GM12878 (cell line): ENCODE results near the gene TMEM131L. TPM values are rescaled to one million over a fixed set of nuclear protein-coding genes. Genes with fewer than 3 reads are reported as not detected.

Source experiments
- ATAC-seq: fragments of 200-7000 bp; cut with Tn5 transposase; 3 replicates; pipeline ENCODE4 v1.9.1; 2020; ENCODE audit warnings: mild to moderate bottlenecking, moderate library complexity
- BruUV-seq: library from RNA; stranded (reverse); fragments of 400-500 nt; replicated peaks from 2 replicates; lab custom pipeline; 2021; lab: Mats Ljungman, UMichigan
- CTCF ChIA-PET: fragments of 300-600 bp; sonication (Branson Sonifier 250); formaldehyde crosslinking; extraction: SDS; loops from one replicate; lab custom pipeline; 2021; ENCODE audit warnings: inconsistent platforms; lab: Yijun Ruan, JAX
- POLR2A ChIA-PET: fragments of 350-600 bp; formaldehyde crosslinking; extraction: SDS; loops from one replicate; lab custom pipeline; 2021; ENCODE audit warnings: inconsistent platforms; lab: Charles Lee
- RAD21 ChIA-PET: fragments of 300-600 bp; sonication (Branson Sonifier 250); formaldehyde crosslinking; loops from one replicate; lab custom pipeline; 2023; ENCODE audit warnings: antibody characterized with exemption; ENCODE audit not compliant: unreplicated experiment; lab: Charles Lee
- SMC1A ChIA-PET: fragments of 300-600 bp; sonication (Branson Sonifier 250); formaldehyde crosslinking; loops from one replicate; lab custom pipeline; 2023; ENCODE audit not compliant: unreplicated experiment, uncharacterized antibody; lab: Charles Lee
- DNase-seq: peaks from one replicate; pipeline ENCODE4 v3.0.0-alpha.2; 2011; ENCODE audit warnings: low read depth, low spot score
- FAIRE-seq: peaks from 3 replicates; lab custom pipeline; 2011; peaks lifted over from hg19 to GRCh38; lab: Jason Lieb, UNC
- H2AFZ ChIP-seq: 2 replicates; pipeline ENCODE4 v1.6.0; 2011; ENCODE audit warnings: low read depth, low read length, control low read depth; ENCODE audit not compliant: control insufficient read depth
- H3K27ac ChIP-seq: 2 replicates; pipeline ENCODE4 v1.5.1; 2011; ENCODE audit warnings: control low read depth; ENCODE audit not compliant: control insufficient read depth, insufficient read depth
- H3K27me3 ChIP-seq, 2 experiments: replicated peaks in 1 of 2; 2 replicates each; pipeline versions ENCODE4 v1.6.0 to v1.6.1; 2011; ENCODE audit warnings: low read length in 1 of 2; ENCODE audit not compliant: control insufficient read depth in 2 of 2, insufficient read depth in 2 of 2
- H3K36me3 ChIP-seq, 2 experiments: 2 replicates each; pipeline ENCODE4 v1.5.1; 2011; ENCODE audit warnings: low read length in 1 of 2; ENCODE audit not compliant: control insufficient read depth in 2 of 2, insufficient read depth in 2 of 2
- H3K4me1 ChIP-seq: 2 replicates; pipeline ENCODE4 v1.6.1; 2011; ENCODE audit warnings: mild to moderate bottlenecking, low read length, moderate library complexity, mixed read lengths; ENCODE audit not compliant: control insufficient read depth, insufficient read depth
- H3K4me2 ChIP-seq: 2 replicates; pipeline ENCODE4 v1.6.0; 2011; ENCODE audit warnings: control low read depth; ENCODE audit not compliant: control insufficient read depth, insufficient read depth
- H3K4me3 ChIP-seq: fragments of 200-600 bp; sonication (generic); 2 replicates; pipeline ENCODE4 v1.5.1; 2016
- H3K79me2 ChIP-seq: 2 replicates; pipeline ENCODE4 v1.6.0; 2011; ENCODE audit warnings: low read length; ENCODE audit not compliant: control insufficient read depth, insufficient read depth
- H3K9ac ChIP-seq: 2 replicates; pipeline ENCODE4 v1.8.0; 2011; ENCODE audit warnings: low read length, control low read depth, mixed read lengths; ENCODE audit not compliant: control insufficient read depth, insufficient read depth
- H3K9me3 ChIP-seq: replicated peaks from 3 replicates; pipeline ENCODE4 v1.5.1; 2011; ENCODE audit warnings: mild to moderate bottlenecking, low read length; ENCODE audit not compliant: control insufficient read depth, insufficient read depth
- H4K20me1 ChIP-seq: 2 replicates; pipeline ENCODE4 v1.6.0; 2011; ENCODE audit not compliant: control insufficient read depth, insufficient read depth
- BCL3 ChIP-seq: IDR thresholded peaks from 2 replicates; pipeline ENCODE4 v1.6.1; 2011; ENCODE audit warnings: borderline replicate concordance, low read depth, mild to moderate bottlenecking, moderate library complexity, low read length; ENCODE audit not compliant: insufficient read depth, poor library complexity, severe bottlenecking
- CBFB ChIP-seq: IDR thresholded peaks from 2 replicates; pipeline ENCODE4 v1.6.1; 2016; ENCODE audit warnings: antibody characterized with exemption, low read depth
- CEBPB ChIP-seq, 2 experiments: fragments of 150-350 bp in 1 of 2; IDR thresholded peaks; 2 replicates each; pipeline ENCODE4 v1.6.1; 2012 to 2014; ENCODE audit warnings: low read depth in 2 of 2, low read length in 2 of 2, borderline replicate concordance in 1 of 2, inconsistent platforms in 1 of 2
- EP300 ChIP-seq, 2 experiments: fragments of 150-350 bp in 1 of 2; IDR thresholded peaks; 2 replicates each; pipeline ENCODE4 v1.6.1; 2011 to 2012; ENCODE audit warnings: low read depth in 2 of 2, low read length in 2 of 2, borderline replicate concordance in 1 of 2, improper control_type of control experiment in 1 of 2, inconsistent platforms in 1 of 2; ENCODE audit not compliant: control insufficient read depth in 1 of 2
- HDGF ChIP-seq: fragments of 450-650 bp; IDR thresholded peaks from 2 replicates; pipeline ENCODE4 v1.6.1; 2016; ENCODE audit warnings: antibody characterized with exemption
- KDM1A ChIP-seq: fragments of 200-600 bp; sonication (generic); IDR thresholded peaks from 2 replicates; pipeline ENCODE4 v1.6.1; 2016; ENCODE audit warnings: borderline replicate concordance
- PRDM15 ChIP-seq: fragments of 450-650 bp; formaldehyde crosslinking; IDR thresholded peaks from 2 replicates; pipeline ENCODE4 v1.4.0; 2020; ENCODE audit warnings: mild to moderate bottlenecking, moderate library complexity
- SMARCA5 ChIP-seq: fragments of 450-650 bp; IDR thresholded peaks from 2 replicates; pipeline ENCODE4 v1.6.1; 2017; ENCODE audit warnings: mild to moderate bottlenecking
- ZBTB11 ChIP-seq: fragments of 450-650 bp; formaldehyde crosslinking; IDR thresholded peaks from 2 replicates; pipeline ENCODE4 v1.5.0; 2022; ENCODE audit warnings: mild to moderate bottlenecking, missing genetic modification characterization
- ZBTB4 ChIP-seq: fragments of 450-650 bp; formaldehyde crosslinking; IDR thresholded peaks from 2 replicates; pipeline ENCODE4 v1.4.0; 2022; ENCODE audit warnings: mild to moderate bottlenecking, moderate library complexity
- ZNF207 ChIP-seq: fragments of 450-650 bp; IDR thresholded peaks from 2 replicates; pipeline ENCODE4 v1.6.1; 2014; ENCODE audit warnings: antibody characterized with exemption, mild to moderate bottlenecking, borderline replicate concordance
- WGBS: methylation state at CpG from one replicate; pipeline ENCODE4 v1.1.6; 2016; ENCODE audit warnings: low lambda C conversion rate; ENCODE audit not compliant: insufficient replicate concordance, insufficient coverage; ENCODE audit errors: missing lambda C conversion rate; 5-methylcytosine and 5-hydroxymethylcytosine counted together
- in situ Hi-C: fragments of 300-500 bp; cut with MboI; formaldehyde crosslinking; loops from 9 replicates; pipeline ENCODE4 v1.14.3; 2018; ENCODE audit warnings: mixed read lengths
- intact Hi-C: fragments of 100-400 bp; cut with micrococcal nuclease; formaldehyde crosslinking; loops from one replicate; pipeline ENCODE4 v1.14.2; 2022; ENCODE audit not compliant: unreplicated experiment
- polyA plus RNA-seq, 11 experiments: library from polyadenylated mRNA; depleted of rRNA in 4 of 11; unstranded in 6 of 11; stranded (reverse) in 5 of 11; fragments of >200 nt; fragmentation: Nextera tagmentation in 4 of 11; fragmentation: Illumina TruSeq in 1 of 11; extraction: Ambion mirVana in 4 of 11; extraction: Trizol in 1 of 11; gene quantifications; 1 replicate in 1 of 11; 2 replicates in 10 of 11; pipeline versions ENCODE4 v1.2.1 to v1.2.3, GENCODE V29; 2011 to 2016; ENCODE audit warnings: inconsistent platforms in 2 of 11, missing spikeins in 2 of 11, low read depth in 1 of 11
- total RNA-seq, 4 experiments: library from RNA; depleted of rRNA in 3 of 4; stranded (reverse); fragments of >200 nt in 3 of 4; fragmentation: Illumina TruSeq in 1 of 4; extraction: Trizol in 1 of 4; gene quantifications; 2 replicates each; pipeline versions ENCODE4 v1.2.1 to v1.2.3, GENCODE V29; 2013 to 2021

The TMEM131L gene
- total and polyA plus RNA-seq, 10 of the 15 experiments (the other 5 are each of a cell fraction or from before 2014, with no cell fraction given) = 8.5 to 101 (median 74.4) TPM

GRCh38 chr4:153449338-153449737 is 16.8 kb upstream of the TMEM131L start:
- ATAC-seq (no peak), DNase-seq (no peak), FAIRE-seq (no peak)
- intact Hi-C loops = no loop called here
- RAD21 ChIA-PET = interaction anchor here (1.0 kb wide), 2 partner anchors 16 to 17 kb away, joined by 3 to 4 read pairs; partner anchors contain the start of gene TMEM131L
- Histone ChIP-seq H3K27ac (no peak overlapping the region), H3K27me3 (no peaks in the 10 kb centered on the region), H3K4me3 (no peak overlapping the region), H2AFZ (no peak overlapping the region), H4K20me1 (no peaks in the 10 kb centered on the region), H3K4me1 (peaks cover 9% of the 10 kb centered on the region), H3K4me2 (no peak overlapping the region), H3K79me2 (no peaks in the 10 kb centered on the region), H3K9me3 (no peaks in the 10 kb centered on the region), H3K36me3 (no peaks in the 10 kb centered on the region), H3K9ac (no peak overlapping the region)
- POLR2A ChIA-PET = interaction anchor here (0.6 to 0.8 kb wide), 3 partner anchors 10 to 60 kb away, joined by 3 to 6 read pairs (median 5); no protein-coding TSS in a partner anchor
- SMC1A ChIA-PET = interaction anchor here (1.0 kb wide), 1 partner anchor 13 kb away, joined by 3 read pairs; no protein-coding TSS in a partner anchor
- CTCF ChIA-PET = no interaction called here
- BruUV-seq = no TSS peak
- 100% methylated on average over 1 of the region's 1 CpG for WGBS
- in situ Hi-C loops = no loop called here
- no peak for TF ChIP-seq ZBTB4 (CRISPR knock-in tag)
- TF ChIP-seq CEBPB (IDR thresholded peaks at IDR 0.05; ENCODE audit: borderline replicate concordance in 1 of 2, low read depth in 2 of 2, low read length in 2 of 2) = no peak
- no peak for TF ChIP-seq EP300 (IDR thresholded peaks at IDR 0.05; ENCODE audit: borderline replicate concordance in 1 of 2, control insufficient read depth in 1 of 2, low read depth in 2 of 2, low read length in 2 of 2)
- no peak for TF ChIP-seq PRDM15 (CRISPR knock-in tag)
- no peak for TF ChIP-seq HDGF
- no peak for TF ChIP-seq SMARCA5
- TF ChIP-seq CBFB = no peak
- no peak for TF ChIP-seq KDM1A
- no peak for TF ChIP-seq ZBTB11
- no peak for TF ChIP-seq ZNF207
- no peak for TF ChIP-seq BCL3
